Suprapubic skin (tissue), 4 donors: ENCODE results near the gene TDP2. TPM values are rescaled to one million over a fixed set of nuclear protein-coding genes. Genes with fewer than 3 reads are reported as not detected.

Experiments
- DNase-seq, 2 donors: peaks; one replicate each; pipeline ENCODE4 v3.0.0-alpha.2; 2019; ENCODE audit warnings: low spot score in 2 of 2
- H3K27ac ChIP-seq: fragments of 200-600 bp; sonication (generic); one replicate; pipeline ENCODE4 v1.5.1; 2019
- H3K27me3 ChIP-seq: fragments of 200-600 bp; sonication (generic); one replicate; pipeline ENCODE4 v1.5.1; 2019
- H3K36me3 ChIP-seq: fragments of 200-600 bp; sonication (generic); one replicate; pipeline ENCODE4 v1.5.1; 2019
- H3K4me1 ChIP-seq: fragments of 200-600 bp; sonication (generic); one replicate; pipeline ENCODE4 v1.5.1; 2019
- H3K4me3 ChIP-seq: fragments of 200-600 bp; sonication (generic); one replicate; pipeline ENCODE4 v1.5.1; 2019; ENCODE audit warnings: mild to moderate bottlenecking
- H3K9me3 ChIP-seq: fragments of 200-600 bp; sonication (generic); one replicate; pipeline ENCODE4 v1.5.1; 2019
- CTCF ChIP-seq, 2 donors: fragments of 200-600 bp in 1 of 2; fragments of 450-650 bp in 1 of 2; sonication (generic) in 1 of 2; IDR thresholded peaks; one replicate each; pipeline ENCODE4 v1.5.1; 2016 to 2019; ENCODE audit warnings: antibody characterized with exemption in 2 of 2, mild to moderate bottlenecking in 1 of 2, moderate library complexity in 1 of 2
- EP300 ChIP-seq: sonication (generic); formaldehyde crosslinking; IDR thresholded peaks from one replicate; pipeline ENCODE4 v1.6.1; 2017; ENCODE audit warnings: antibody characterized with exemption
- POLR2A ChIP-seq, 2 donors: fragments of 450-650 bp; IDR thresholded peaks; one replicate each; pipeline ENCODE4 v1.6.1; 2017; ENCODE audit warnings: antibody characterized with exemption in 2 of 2, mild to moderate bottlenecking in 2 of 2, moderate library complexity in 2 of 2
- POLR2AphosphoS5 ChIP-seq, 3 donors: sonication (generic); formaldehyde crosslinking; IDR thresholded peaks; one replicate each; pipeline ENCODE4 v1.6.1; 2017; ENCODE audit warnings: antibody characterized with exemption in 3 of 3
- WGBS: methylation state at CpG from one replicate; pipeline ENCODE4 v1.1.5; 2018; 5-methylcytosine and 5-hydroxymethylcytosine counted together
- total RNA-seq, 4 donors: library from RNA; depleted of rRNA; stranded (reverse); fragments of >200 nt; gene quantifications; one replicate each; pipeline ENCODE4 v1.1.0, GENCODE V29; 2016

The TDP2 gene
- total RNA-seq, 4 donors from 2014 or later: 15.3 to 26.2 (median 23.8) TPM

DNA sequence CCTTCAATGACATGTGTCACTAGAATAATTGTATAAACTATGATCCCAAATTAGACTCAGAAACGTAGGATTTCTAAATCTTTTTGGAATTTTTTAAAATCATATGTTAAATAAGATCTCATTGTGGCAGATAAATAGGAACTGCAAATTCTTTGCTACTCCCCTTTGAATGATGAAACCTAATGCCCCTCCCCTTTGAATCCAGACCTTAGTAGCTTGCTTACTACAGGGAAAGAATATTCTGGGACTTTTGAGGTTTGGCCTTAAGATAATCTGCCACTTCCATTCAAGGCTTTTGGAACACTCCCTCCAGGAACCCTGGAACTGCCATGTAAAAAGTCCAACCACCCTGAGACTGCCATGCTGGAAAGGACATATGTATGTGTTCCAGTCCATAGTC lies 7.1 kb downstream of the TDP2 start:
- Histone ChIP-seq H3K4me3 (no peak overlapping the region), H3K4me1 (peaks cover 10% of the 10 kb centered on the region), H3K27me3 (no peaks in the 10 kb centered on the region), H3K9me3 (no peaks in the 10 kb centered on the region), H3K36me3 (peaks cover 33% of the 10 kb centered on the region), H3K27ac (no peak overlapping the region)
- DNase-seq: no peak
- 46% methylated on average over 1 of the region's 1 CpG for WGBS
- no peak for TF ChIP-seq EP300
- TF ChIP-seq CTCF (IDR thresholded peaks at IDR 0.05): no peak
- no peak for TF ChIP-seq POLR2AphosphoS5 (IDR thresholded peaks at IDR 0.05)
- no peak for TF ChIP-seq POLR2A (IDR thresholded peaks at IDR 0.05)

- H3K27ac ChIP-seq: no peak overlapping the region
- H3K9me3 ChIP-seq: no peaks in the 10 kb centered on the region
- WGBS: 57% methylated on average over 9 of the region's 9 CpGs
- peaks cover 35% of the 10 kb centered on the region for H3K36me3 ChIP-seq
- TF ChIP-seq POLR2A (IDR thresholded peaks at IDR 0.05) (no peak), EP300 (no peak), CTCF (IDR thresholded peaks at IDR 0.05) (no peak), POLR2AphosphoS5 (IDR thresholded peaks at IDR 0.05) (no peak)
- H3K4me1 ChIP-seq: peaks cover 7% of the 10 kb centered on the region
- DNase-seq: no peak
- H3K27me3 ChIP-seq: no peaks in the 10 kb centered on the region
- H3K4me3 ChIP-seq: no peak overlapping the region
Measured at GRCh38 chr6:24658573-24659560, 7.8 kb downstream of the TDP2 start.

DNA sequence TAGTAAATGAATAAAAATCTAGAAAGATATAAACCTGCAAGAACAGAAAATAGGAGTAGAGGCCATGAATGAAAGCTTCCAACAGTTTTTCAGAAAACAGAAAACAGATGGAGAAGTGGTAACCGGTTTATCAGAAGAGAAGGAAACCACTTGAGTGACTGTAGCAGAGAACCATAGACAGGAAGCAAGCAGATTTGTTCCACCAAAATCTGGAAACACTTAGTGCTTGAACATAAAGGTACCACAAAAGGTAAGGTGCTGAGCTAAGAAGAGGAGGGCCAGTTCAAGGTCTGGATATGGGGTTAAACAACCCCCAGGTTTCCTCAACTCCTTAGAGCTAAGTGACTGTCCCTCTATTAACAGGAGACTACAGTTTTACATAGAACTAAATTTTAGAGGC lies 11.5 kb downstream of the TDP2 start:
- DNase-seq: no peak
- Histone ChIP-seq H3K4me3 (no peak overlapping the region), H3K27me3 (no peaks in the 10 kb centered on the region), H3K4me1 (peaks cover 7% of the 10 kb centered on the region), H3K27ac (no peak overlapping the region), H3K36me3 (peaks cover 54% of the 10 kb centered on the region), H3K9me3 (no peaks in the 10 kb centered on the region)
- no peak for TF ChIP-seq EP300
- no peak for TF ChIP-seq POLR2AphosphoS5 (IDR thresholded peaks at IDR 0.05)
- no peak for TF ChIP-seq CTCF (IDR thresholded peaks at IDR 0.05)
- no peak for TF ChIP-seq POLR2A (IDR thresholded peaks at IDR 0.05)
- WGBS: 63% methylated on average over 1 of the region's 1 CpG

GRCh38 chr6:24650365-24650764 lies 16.3 kb downstream of the TDP2 start:
- DNase-seq: no peak
- Histone ChIP-seq H3K27ac (no peak overlapping the region), H3K9me3 (no peaks in the 10 kb centered on the region), H3K36me3 (peaks cover 40% of the 10 kb centered on the region), H3K4me1 (peaks cover 4% of the 10 kb centered on the region), H3K27me3 (no peaks in the 10 kb centered on the region), H3K4me3 (no peak overlapping the region)
- 46% methylated on average over 3 of the region's 3 CpGs for WGBS
- TF ChIP-seq EP300 (no peak), CTCF (IDR thresholded peaks at IDR 0.05) (no peak), POLR2AphosphoS5 (IDR thresholded peaks at IDR 0.05) (no peak), POLR2A (IDR thresholded peaks at IDR 0.05) (no peak)

- 80% methylated on average over 2 of the region's 2 CpGs for WGBS
- no peak for DNase-seq
- TF ChIP-seq POLR2A (IDR thresholded peaks at IDR 0.05) (no peak), POLR2AphosphoS5 (IDR thresholded peaks at IDR 0.05) (no peak)
- H3K9me3 ChIP-seq: no peaks in the 10 kb centered on the region
- H3K36me3 ChIP-seq: peaks cover 38% of the 10 kb centered on the region
- H3K27me3 ChIP-seq: no peaks in the 10 kb centered on the region
- no peak overlapping the region for H3K4me3 ChIP-seq
- H3K27ac ChIP-seq: no peak overlapping the region
- H3K4me1 ChIP-seq: peaks cover 7% of the 10 kb centered on the region
Measured at GRCh38 chr6:24649691-24650090, 17.0 kb downstream of the TDP2 start.
